ENCODE measurements around the gene BECN2. TPM values are rescaled to one million over a fixed set of nuclear protein-coding genes. Genes with fewer than 3 reads are reported as not detected.

BECN2 gene
- total RNA-seq, 2 experiments from 2014 or later = not detected

GRCh38 chr1:242005866-242006535, 48.4 kb downstream of the BECN2 start:
- H3K4me1 Mint-ChIP-seq (ENCODE audit: low read depth) = no peaks in the 10 kb centered on the region
- POLR2A ChIA-PET = no interaction called here
- no peak for DNase-seq
- H3K4me3 Mint-ChIP-seq = no peak overlapping the region
- H3K27ac Mint-ChIP-seq = no peak overlapping the region
- no peaks in the 10 kb centered on the region for H3K27me3 Mint-ChIP-seq (ENCODE audit: low read depth)
- no peaks in the 10 kb centered on the region for H3K9me3 Mint-ChIP-seq (ENCODE audit: insufficient read depth)
- no peaks in the 10 kb centered on the region for H3K36me3 Mint-ChIP-seq (ENCODE audit: low read depth)
- CTCF ChIA-PET = interaction anchor here (0.8 to 2.4 kb wide), 2 partner anchors 8 to 20 kb away, joined by 3 to 10 read pairs; no protein-coding TSS in a partner anchor
- no peak for ATAC-seq

- Mint-ChIP-seq H3K27ac (no peak overlapping the region), H3K4me1 (ENCODE audit: low read depth) (no peaks in the 10 kb centered on the region), H3K9me3 (ENCODE audit: insufficient read depth) (no peaks in the 10 kb centered on the region), H3K4me3 (no peak overlapping the region), H3K27me3 (ENCODE audit: low read depth) (no peaks in the 10 kb centered on the region), H3K36me3 (ENCODE audit: low read depth) (no peaks in the 10 kb centered on the region)
- DNase-seq (no peak), ATAC-seq (no peak)
- POLR2A ChIA-PET = no interaction called here
- CTCF ChIA-PET = interaction anchor here (0.8 to 2.4 kb wide), 2 partner anchors 9 to 21 kb away, joined by 3 to 10 read pairs; no protein-coding TSS in a partner anchor
These were observed 49.4 kb downstream of the BECN2 start for GRCh38 chr1:242006976-242007375.

Other genes starting within 250 kb of the BECN2 start
- 10 to 100 TPM; 48.2 to 50.0 TPM for gene EXO1, start 109.6 kb upstream of the BECN2 start, total RNA-seq
- not detected for gene MAP1LC3C, start 41.3 kb downstream of the BECN2 start, total RNA-seq

All from activated CD8-positive, alpha-beta T cell treated with anti-CD3 and anti-CD28 coated beads, Interleukin-2, amount 10 ng/mL, durations not matched to agents 7 days and 5 days (primary cell).